Neural progenitor cell (in vitro differentiated cells): ENCODE data around the gene USP48. TPM values are rescaled to one million over a fixed set of nuclear protein-coding genes. Genes with fewer than 3 reads are reported as not detected.

Experiments used
- DNase-seq: peaks from one replicate; pipeline ENCODE4 v3.0.0-alpha.2; 2016; ENCODE audit warnings: low spot score
- H2AFZ ChIP-seq: fragments of 200-600 bp; sonication (generic); replicated peaks from 2 replicates; pipeline ENCODE4 v1.6.1; 2016; ENCODE audit warnings: antibody characterized with exemption
- H3F3A ChIP-seq: fragments of 200-600 bp; sonication (generic); 2 replicates; pipeline ENCODE4 v1.6.1; 2016; ENCODE audit warnings: antibody characterized with exemption, low read depth
- H3K27ac ChIP-seq: fragments of 200-600 bp; sonication (generic); 2 replicates; pipeline ENCODE4 v1.5.1; 2016; ENCODE audit warnings: mild to moderate bottlenecking
- H3K27me3 ChIP-seq: fragments of 200-600 bp; sonication (generic); 2 replicates; pipeline ENCODE4 v1.6.1; 2016; ENCODE audit warnings: mild to moderate bottlenecking, moderate library complexity
- H3K36me3 ChIP-seq: fragments of 200-600 bp; sonication (generic); 2 replicates; pipeline ENCODE4 v1.5.1; 2016
- H3K4me1 ChIP-seq: fragments of 200-600 bp; sonication (generic); 2 replicates; pipeline ENCODE4 v1.6.1; 2016; ENCODE audit warnings: mixed run types
- H3K4me2 ChIP-seq: fragments of 200-600 bp; sonication (generic); 2 replicates; pipeline ENCODE4 v1.6.1; 2016
- H3K4me3 ChIP-seq: fragments of 200-600 bp; sonication (generic); 2 replicates; pipeline ENCODE4 v1.5.1; 2016
- H3K79me2 ChIP-seq: fragments of 200-600 bp; sonication (generic); 2 replicates; pipeline ENCODE4 v1.6.1; 2016; ENCODE audit warnings: low read depth
- H3K9ac ChIP-seq: fragments of 200-600 bp; sonication (generic); 2 replicates; pipeline ENCODE4 v1.6.1; 2016
- H3K9me3 ChIP-seq: fragments of 200-600 bp; sonication (generic); 2 replicates; pipeline ENCODE4 v1.5.1; 2016; ENCODE audit warnings: low read depth
- H4K20me1 ChIP-seq: fragments of 200-600 bp; sonication (generic); 2 replicates; pipeline ENCODE4 v1.6.1; 2016; ENCODE audit warnings: low read depth
- H3K27ac Mint-ChIP-seq: 3 replicates; pipeline ENCODE4 v1.8.0; 2021; ENCODE audit warnings: mixed read lengths
- H3K27me3 Mint-ChIP-seq: 2 replicates; pipeline ENCODE4 v1.8.0; 2022; ENCODE audit warnings: low read depth, mild to moderate bottlenecking, inconsistent platforms, moderate library complexity, mixed read lengths; ENCODE audit not compliant: insufficient read depth
- H3K36me3 Mint-ChIP-seq: 3 replicates; pipeline ENCODE4 v1.8.0; 2021; ENCODE audit warnings: mixed read lengths
- H3K4me1 Mint-ChIP-seq: 3 replicates; pipeline ENCODE4 v1.8.0; 2021; ENCODE audit warnings: mixed read lengths
- H3K4me3 Mint-ChIP-seq: 3 replicates; pipeline ENCODE4 v1.8.0; 2021; ENCODE audit warnings: mild to moderate bottlenecking, moderate library complexity, mixed read lengths
- H3K9me3 Mint-ChIP-seq: 3 replicates; pipeline ENCODE4 v1.8.0; 2020; ENCODE audit warnings: mixed read lengths
- EZH2 ChIP-seq: fragments of 200-600 bp; sonication (generic); IDR thresholded peaks from 2 replicates; pipeline ENCODE4 v1.6.1; 2017; ENCODE audit warnings: antibody characterized with exemption, mild to moderate bottlenecking, moderate library complexity
- EZH2phosphoT487 ChIP-seq: fragments of 200-600 bp; sonication (generic); IDR thresholded peaks from 2 replicates; pipeline ENCODE4 v1.6.1; 2017; ENCODE audit warnings: antibody characterized with exemption
- total RNA-seq: library from RNA; depleted of rRNA; stranded (reverse); fragments of >200 nt; gene quantifications from 2 replicates; pipeline ENCODE4 v1.2.3, GENCODE V29; 2015; ENCODE audit warnings: low replicate concordance
- TF ChIP-seq, protein P1 (sequence below): fragments of 200-600 bp; sonication (generic); IDR thresholded peaks from 2 replicates; pipeline ENCODE4 v1.5.1; 2017; ENCODE audit warnings: antibody characterized with exemption, mild to moderate bottlenecking

Gene USP48
- total RNA-seq, 1 donor from 2014 or later: 50.3 TPM

DNA sequence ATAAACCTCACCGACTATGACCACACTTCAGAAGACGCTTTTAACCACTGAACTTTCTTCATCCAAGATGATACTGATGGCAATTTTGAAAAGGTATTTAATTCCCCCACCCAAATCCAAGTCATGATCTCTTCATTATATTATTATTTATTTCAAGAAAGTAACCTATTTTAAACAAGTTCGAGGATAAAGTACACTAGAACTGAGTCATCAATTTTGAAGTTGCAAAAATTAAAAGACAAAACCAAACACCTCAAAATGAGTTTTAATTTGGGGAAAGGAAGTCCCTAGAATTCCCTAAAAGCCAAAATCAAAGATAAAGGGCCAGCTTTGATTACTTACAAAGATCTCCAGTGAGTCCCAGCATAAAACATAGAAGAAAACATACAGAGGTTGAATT, 58.4 kb downstream of the USP48 start:
- peaks cover 13% of the 10 kb centered on the region for H3K36me3 Mint-ChIP-seq
- peaks cover 10% of the 10 kb centered on the region for H3K4me1 ChIP-seq
- H3F3A ChIP-seq: peaks cover 15% of the 10 kb centered on the region
- no peak for DNase-seq
- no peak overlapping the region for H3K27ac Mint-ChIP-seq
- no peak overlapping the region for H2AFZ ChIP-seq
- peaks cover 12% of the 10 kb centered on the region for H4K20me1 ChIP-seq
- no peak overlapping the region for H3K4me2 ChIP-seq
- no peak overlapping the region for H3K9ac ChIP-seq
- H3K36me3 ChIP-seq: peaks cover 11% of the 10 kb centered on the region
- H3K9me3 ChIP-seq: no peaks in the 10 kb centered on the region
- TF ChIP-seq EZH2: no peak
- TF ChIP-seq EZH2phosphoT487: no peak
- TF ChIP-seq, protein P1, sequence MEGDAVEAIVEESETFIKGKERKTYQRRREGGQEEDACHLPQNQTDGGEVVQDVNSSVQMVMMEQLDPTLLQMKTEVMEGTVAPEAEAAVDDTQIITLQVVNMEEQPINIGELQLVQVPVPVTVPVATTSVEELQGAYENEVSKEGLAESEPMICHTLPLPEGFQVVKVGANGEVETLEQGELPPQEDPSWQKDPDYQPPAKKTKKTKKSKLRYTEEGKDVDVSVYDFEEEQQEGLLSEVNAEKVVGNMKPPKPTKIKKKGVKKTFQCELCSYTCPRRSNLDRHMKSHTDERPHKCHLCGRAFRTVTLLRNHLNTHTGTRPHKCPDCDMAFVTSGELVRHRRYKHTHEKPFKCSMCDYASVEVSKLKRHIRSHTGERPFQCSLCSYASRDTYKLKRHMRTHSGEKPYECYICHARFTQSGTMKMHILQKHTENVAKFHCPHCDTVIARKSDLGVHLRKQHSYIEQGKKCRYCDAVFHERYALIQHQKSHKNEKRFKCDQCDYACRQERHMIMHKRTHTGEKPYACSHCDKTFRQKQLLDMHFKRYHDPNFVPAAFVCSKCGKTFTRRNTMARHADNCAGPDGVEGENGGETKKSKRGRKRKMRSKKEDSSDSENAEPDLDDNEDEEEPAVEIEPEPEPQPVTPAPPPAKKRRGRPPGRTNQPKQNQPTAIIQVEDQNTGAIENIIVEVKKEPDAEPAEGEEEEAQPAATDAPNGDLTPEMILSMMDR: no peak
- H3K27ac ChIP-seq: no peak overlapping the region
- peaks cover 12% of the 10 kb centered on the region for H3K4me1 Mint-ChIP-seq
- no peaks in the 10 kb centered on the region for H3K79me2 ChIP-seq
- no peaks in the 10 kb centered on the region for H3K27me3 Mint-ChIP-seq
- no peak overlapping the region for H3K4me3 Mint-ChIP-seq
- no peak overlapping the region for H3K4me3 ChIP-seq
- no peaks in the 10 kb centered on the region for H3K9me3 Mint-ChIP-seq
- H3K27me3 ChIP-seq: no peaks in the 10 kb centered on the region

DNA sequence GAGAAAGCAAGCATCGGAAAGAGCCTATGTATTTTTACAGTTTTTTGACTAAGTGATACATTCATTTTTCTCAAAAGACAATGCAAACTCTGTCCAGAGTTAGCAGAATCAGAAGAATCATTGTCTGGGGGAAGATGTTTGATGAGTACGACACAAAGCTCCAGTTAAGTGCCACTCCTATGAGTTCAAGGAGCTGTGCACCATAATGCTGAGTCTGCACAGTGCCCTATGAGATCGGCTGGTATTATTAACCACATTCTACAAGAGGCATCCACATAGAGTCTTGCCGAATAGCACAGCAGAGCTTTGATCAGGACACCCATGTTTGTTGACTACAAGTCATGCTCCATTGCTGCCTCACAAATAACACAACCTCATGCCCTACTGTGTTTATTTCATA, 58.9 kb downstream of the USP48 start:
- DNase-seq: no peak
- no peak overlapping the region for H2AFZ ChIP-seq
- H3K36me3 ChIP-seq: peaks cover 9% of the 10 kb centered on the region
- peaks cover 11% of the 10 kb centered on the region for H3K36me3 Mint-ChIP-seq
- peaks cover 12% of the 10 kb centered on the region for H3K4me1 Mint-ChIP-seq
- no peak overlapping the region for H3K4me2 ChIP-seq
- no peak overlapping the region for H3K9ac ChIP-seq
- H3K4me3 Mint-ChIP-seq: no peak overlapping the region
- TF ChIP-seq EZH2: no peak
- TF ChIP-seq, protein P1: no peak
- no peak for TF ChIP-seq EZH2phosphoT487
- H3F3A ChIP-seq: peaks cover 15% of the 10 kb centered on the region
- H3K4me3 ChIP-seq: no peak overlapping the region
- no peaks in the 10 kb centered on the region for H3K27me3 Mint-ChIP-seq
- no peaks in the 10 kb centered on the region for H3K27me3 ChIP-seq
- no peaks in the 10 kb centered on the region for H3K79me2 ChIP-seq
- no peak overlapping the region for H3K27ac Mint-ChIP-seq
- H3K9me3 Mint-ChIP-seq: no peaks in the 10 kb centered on the region
- peaks cover 10% of the 10 kb centered on the region for H3K4me1 ChIP-seq
- peaks cover 12% of the 10 kb centered on the region for H4K20me1 ChIP-seq
- no peaks in the 10 kb centered on the region for H3K9me3 ChIP-seq
- H3K27ac ChIP-seq: no peak overlapping the region

DNA sequence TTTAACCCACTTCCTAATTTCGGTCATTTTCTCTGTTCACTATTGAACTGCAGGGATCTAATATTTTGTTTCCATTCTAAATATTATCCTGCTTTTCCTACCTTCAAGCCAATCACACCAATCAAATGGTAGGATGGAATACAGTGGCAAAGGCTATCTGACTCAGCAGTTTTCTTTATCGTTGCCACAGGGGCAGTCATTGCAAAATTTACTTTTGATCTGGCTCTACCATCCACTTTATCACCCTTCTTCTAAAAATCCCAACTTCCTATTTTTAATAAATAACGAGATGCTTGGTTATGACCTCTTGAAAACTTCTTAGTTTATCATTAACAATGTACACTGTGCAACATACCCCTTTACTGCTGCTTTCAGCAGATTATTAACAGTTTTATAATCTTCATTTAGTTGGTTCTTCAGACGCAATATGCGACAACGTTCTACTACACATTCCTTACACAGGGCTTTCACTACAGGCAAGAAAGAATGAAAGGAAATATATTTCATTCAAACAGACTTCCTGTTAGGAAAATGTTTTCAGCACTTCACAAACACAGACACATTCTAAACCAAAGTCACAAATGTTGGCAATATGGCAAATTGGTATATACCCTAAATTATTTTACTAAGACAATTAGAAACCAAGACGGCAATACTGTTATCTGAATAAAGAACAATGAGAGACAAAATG, 61.5 kb downstream of the USP48 start:
- H3K27ac Mint-ChIP-seq: no peak overlapping the region
- H3K27ac ChIP-seq: no peak overlapping the region
- no peak overlapping the region for H3K9ac ChIP-seq
- TF ChIP-seq EZH2phosphoT487: no peak
- TF ChIP-seq, protein P1: no peak
- no peak for TF ChIP-seq EZH2
- peaks cover 9% of the 10 kb centered on the region for H3K4me1 Mint-ChIP-seq
- no peaks in the 10 kb centered on the region for H3K79me2 ChIP-seq
- peaks cover 10% of the 10 kb centered on the region for H4K20me1 ChIP-seq
- no peaks in the 10 kb centered on the region for H3K9me3 Mint-ChIP-seq
- peaks cover 9% of the 10 kb centered on the region for H3F3A ChIP-seq
- no peak overlapping the region for H3K4me2 ChIP-seq
- H3K4me3 ChIP-seq: no peak overlapping the region
- H3K4me3 Mint-ChIP-seq: no peak overlapping the region
- H3K27me3 Mint-ChIP-seq: no peaks in the 10 kb centered on the region
- DNase-seq: no peak
- no peaks in the 10 kb centered on the region for H3K36me3 ChIP-seq
- H3K27me3 ChIP-seq: no peaks in the 10 kb centered on the region
- peaks cover 19% of the 10 kb centered on the region for H3K36me3 Mint-ChIP-seq
- no peaks in the 10 kb centered on the region for H3K9me3 ChIP-seq
- no peak overlapping the region for H2AFZ ChIP-seq
- peaks cover 8% of the 10 kb centered on the region for H3K4me1 ChIP-seq
